Neural progenitor cell (in vitro differentiated cells): ENCODE measurements around the gene SLC4A9. TPM values are rescaled to one million over a fixed set of nuclear protein-coding genes. Genes with fewer than 3 reads are reported as not detected.

ENCODE experiments used
- DNase-seq: peaks from one replicate; pipeline ENCODE4 v3.0.0-alpha.2; 2016; ENCODE audit warnings: low spot score
- H2AFZ ChIP-seq: fragments of 200-600 bp; sonication (generic); replicated peaks from 2 replicates; pipeline ENCODE4 v1.6.1; 2016; ENCODE audit warnings: antibody characterized with exemption
- H3F3A ChIP-seq: fragments of 200-600 bp; sonication (generic); 2 replicates; pipeline ENCODE4 v1.6.1; 2016; ENCODE audit warnings: antibody characterized with exemption, low read depth
- H3K27ac ChIP-seq: fragments of 200-600 bp; sonication (generic); 2 replicates; pipeline ENCODE4 v1.5.1; 2016; ENCODE audit warnings: mild to moderate bottlenecking
- H3K27me3 ChIP-seq: fragments of 200-600 bp; sonication (generic); 2 replicates; pipeline ENCODE4 v1.6.1; 2016; ENCODE audit warnings: mild to moderate bottlenecking, moderate library complexity
- H3K36me3 ChIP-seq: fragments of 200-600 bp; sonication (generic); 2 replicates; pipeline ENCODE4 v1.5.1; 2016
- H3K4me1 ChIP-seq: fragments of 200-600 bp; sonication (generic); 2 replicates; pipeline ENCODE4 v1.6.1; 2016; ENCODE audit warnings: mixed run types
- H3K4me2 ChIP-seq: fragments of 200-600 bp; sonication (generic); 2 replicates; pipeline ENCODE4 v1.6.1; 2016
- H3K4me3 ChIP-seq: fragments of 200-600 bp; sonication (generic); 2 replicates; pipeline ENCODE4 v1.5.1; 2016
- H3K79me2 ChIP-seq: fragments of 200-600 bp; sonication (generic); 2 replicates; pipeline ENCODE4 v1.6.1; 2016; ENCODE audit warnings: low read depth
- H3K9ac ChIP-seq: fragments of 200-600 bp; sonication (generic); 2 replicates; pipeline ENCODE4 v1.6.1; 2016
- H3K9me3 ChIP-seq: fragments of 200-600 bp; sonication (generic); 2 replicates; pipeline ENCODE4 v1.5.1; 2016; ENCODE audit warnings: low read depth
- H4K20me1 ChIP-seq: fragments of 200-600 bp; sonication (generic); 2 replicates; pipeline ENCODE4 v1.6.1; 2016; ENCODE audit warnings: low read depth
- H3K27ac Mint-ChIP-seq: 3 replicates; pipeline ENCODE4 v1.8.0; 2021; ENCODE audit warnings: mixed read lengths
- H3K27me3 Mint-ChIP-seq: 2 replicates; pipeline ENCODE4 v1.8.0; 2022; ENCODE audit warnings: low read depth, mild to moderate bottlenecking, inconsistent platforms, moderate library complexity, mixed read lengths; ENCODE audit not compliant: insufficient read depth
- H3K36me3 Mint-ChIP-seq: 3 replicates; pipeline ENCODE4 v1.8.0; 2021; ENCODE audit warnings: mixed read lengths
- H3K4me1 Mint-ChIP-seq: 3 replicates; pipeline ENCODE4 v1.8.0; 2021; ENCODE audit warnings: mixed read lengths
- H3K4me3 Mint-ChIP-seq: 3 replicates; pipeline ENCODE4 v1.8.0; 2021; ENCODE audit warnings: mild to moderate bottlenecking, moderate library complexity, mixed read lengths
- H3K9me3 Mint-ChIP-seq: 3 replicates; pipeline ENCODE4 v1.8.0; 2020; ENCODE audit warnings: mixed read lengths
- CTCF ChIP-seq: fragments of 200-600 bp; sonication (generic); IDR thresholded peaks from 2 replicates; pipeline ENCODE4 v1.5.1; 2017; ENCODE audit warnings: antibody characterized with exemption, mild to moderate bottlenecking
- EZH2 ChIP-seq: fragments of 200-600 bp; sonication (generic); IDR thresholded peaks from 2 replicates; pipeline ENCODE4 v1.6.1; 2017; ENCODE audit warnings: antibody characterized with exemption, mild to moderate bottlenecking, moderate library complexity
- EZH2phosphoT487 ChIP-seq: fragments of 200-600 bp; sonication (generic); IDR thresholded peaks from 2 replicates; pipeline ENCODE4 v1.6.1; 2017; ENCODE audit warnings: antibody characterized with exemption
- total RNA-seq: library from RNA; depleted of rRNA; stranded (reverse); fragments of >200 nt; gene quantifications from 2 replicates; pipeline ENCODE4 v1.2.3, GENCODE V29; 2015; ENCODE audit warnings: low replicate concordance

SLC4A9 gene
- total RNA-seq, 1 donor from 2014 or later = not detected

GRCh38 chr5:140318792-140319191 is 41.2 kb upstream of the SLC4A9 start:
- H3K27me3 ChIP-seq = no peaks in the 10 kb centered on the region
- H3K79me2 ChIP-seq = no peaks in the 10 kb centered on the region
- peaks cover 17% of the 10 kb centered on the region for H3K4me1 Mint-ChIP-seq
- H3K36me3 ChIP-seq = no peaks in the 10 kb centered on the region
- no peaks in the 10 kb centered on the region for H3K4me1 ChIP-seq
- no peak for DNase-seq
- no peak overlapping the region for H3K4me3 ChIP-seq
- H3K27ac Mint-ChIP-seq = no peak overlapping the region
- H3K9me3 ChIP-seq = no peaks in the 10 kb centered on the region
- no peak overlapping the region for H3K27ac ChIP-seq
- no peak overlapping the region for H2AFZ ChIP-seq
- H3K4me2 ChIP-seq = no peak overlapping the region
- no peaks in the 10 kb centered on the region for H3F3A ChIP-seq
- no peaks in the 10 kb centered on the region for H3K36me3 Mint-ChIP-seq
- no peak overlapping the region for H3K9ac ChIP-seq
- no peaks in the 10 kb centered on the region for H3K27me3 Mint-ChIP-seq
- H3K4me3 Mint-ChIP-seq = no peak overlapping the region
- TF ChIP-seq EZH2phosphoT487 (no peak), EZH2 (no peak), CTCF (no peak)
- peaks cover 4% of the 10 kb centered on the region for H3K9me3 Mint-ChIP-seq
- no peaks in the 10 kb centered on the region for H4K20me1 ChIP-seq

- no peak overlapping the region for H3K27ac Mint-ChIP-seq
- Histone ChIP-seq H3K9me3 (no peaks in the 10 kb centered on the region), H4K20me1 (no peaks in the 10 kb centered on the region)
Measured at GRCh38 chr5:140319833-140320232, 40.2 kb upstream of the SLC4A9 start.

GRCh38 chr5:140321796-140322195 is 38.2 kb upstream of the SLC4A9 start:
- Histone ChIP-seq H3K4me3 (no peak overlapping the region), H3K9me3 (no peaks in the 10 kb centered on the region), H3K79me2 (no peaks in the 10 kb centered on the region), H3K9ac (no peak overlapping the region), H3K36me3 (no peaks in the 10 kb centered on the region), H3K4me2 (no peak overlapping the region), H2AFZ (no peak overlapping the region), H3K4me1 (no peaks in the 10 kb centered on the region), H3K27ac (no peak overlapping the region), H4K20me1 (no peaks in the 10 kb centered on the region), H3F3A (no peaks in the 10 kb centered on the region), H3K27me3 (no peaks in the 10 kb centered on the region)
- Mint-ChIP-seq H3K27me3 (peaks cover 5% of the 10 kb centered on the region), H3K27ac (peak overlapping the region; percentile 68), H3K9me3 (peaks cover 4% of the 10 kb centered on the region), H3K36me3 (no peaks in the 10 kb centered on the region), H3K4me1 (peaks cover 27% of the 10 kb centered on the region), H3K4me3 (no peak overlapping the region)
- DNase-seq = no peak
- TF ChIP-seq CTCF = no peak

More at GRCh38 chr5:140319833-140320232, 40.2 kb upstream of the SLC4A9 start:
- no peak overlapping the region for H3K27ac ChIP-seq
- no peaks in the 10 kb centered on the region for H3K36me3 ChIP-seq
- Mint-ChIP-seq H3K9me3 (peaks cover 4% of the 10 kb centered on the region), H3K27me3 (no peaks in the 10 kb centered on the region), H3K4me1 (peaks cover 26% of the 10 kb centered on the region), H3K36me3 (no peaks in the 10 kb centered on the region), H3K4me3 (no peak overlapping the region)
- H3K79me2 ChIP-seq = no peaks in the 10 kb centered on the region
- H3K4me3 ChIP-seq = no peak overlapping the region
- no peak overlapping the region for H2AFZ ChIP-seq
- no peaks in the 10 kb centered on the region for H3K27me3 ChIP-seq
- no peak for DNase-seq
- no peak overlapping the region for H3K9ac ChIP-seq
- no peaks in the 10 kb centered on the region for H3F3A ChIP-seq
- no peaks in the 10 kb centered on the region for H3K4me1 ChIP-seq
- TF ChIP-seq EZH2phosphoT487 (no peak), CTCF (no peak), EZH2 (no peak)
- H3K4me2 ChIP-seq = no peak overlapping the region
